Measurements from ENCODE around the gene KIAA0753.
A peak's percentile ranks its signal among the peaks of the same experiment; 100 is the strongest.
"Not testable (repeated sequence)": the region's sequence is repeated elsewhere in the genome, so short reads cannot be mapped to it uniquely, and the experiment has no call there.

KIAA0753 gene

GRCh38 chr17:6668219-6668618 is 27.7 kb upstream of the KIAA0753 start:
- DNase-seq, result no peak

GRCh38 chr17:6667516-6667915 is 27.0 kb upstream of the KIAA0753 start:
- no peak for DNase-seq

- no peak for DNase-seq
These were observed 26.0 kb upstream of the KIAA0753 start for GRCh38 chr17:6666557-6666956.

GRCh38 chr17:6666077-6666521 is 25.6 kb upstream of the KIAA0753 start:
- DNase-seq, result peak; percentile 41

- DNase-seq, result not testable (repeated sequence)
These were observed 22.7 kb upstream of the KIAA0753 start for GRCh38 chr17:6663200-6663599.

- DNase-seq, result no peak
These were observed 20.9 kb upstream of the KIAA0753 start for GRCh38 chr17:6661464-6661848.

GRCh38 chr17:6660805-6661463 is 20.4 kb upstream of the KIAA0753 start:
- DNase-seq, result no peak

GRCh38 chr17:6660101-6660500 is 19.6 kb upstream of the KIAA0753 start:
- DNase-seq, result no peak

- DNase-seq, result not testable (repeated sequence)
These were observed 17.9 kb upstream of the KIAA0753 start for GRCh38 chr17:6658411-6658810.

DNA sequence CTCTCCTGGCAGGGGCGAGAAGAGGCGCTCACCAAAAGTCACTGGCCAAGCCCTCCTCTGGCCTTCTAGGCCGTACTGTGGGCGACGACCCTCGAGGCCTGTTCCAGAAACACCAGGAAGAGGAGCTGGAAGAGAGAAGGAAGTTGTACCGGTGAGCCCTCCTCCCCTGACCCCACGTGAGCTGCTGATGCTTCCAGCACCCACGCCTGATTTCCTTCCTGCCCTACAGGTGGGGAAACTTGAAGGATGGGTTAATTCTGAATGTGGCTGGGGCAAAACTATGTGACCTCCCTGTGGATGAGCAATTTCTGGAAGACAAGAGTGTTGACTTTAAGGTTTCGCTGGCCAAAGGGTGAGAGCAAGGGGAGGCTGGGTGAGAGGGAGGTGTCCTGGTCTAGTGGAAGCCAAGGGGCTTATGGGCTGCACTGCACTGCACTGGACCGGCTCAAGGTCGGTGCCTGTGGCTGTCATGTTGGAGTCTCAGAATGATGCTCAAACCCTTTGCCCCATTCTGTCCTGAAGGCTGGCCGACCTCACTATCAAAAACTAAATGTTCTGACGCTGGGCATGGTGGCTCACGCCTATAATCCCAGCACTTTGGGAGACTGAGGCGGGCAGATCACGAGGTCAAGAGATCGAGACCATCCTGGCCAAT is 17.2 kb upstream of the KIAA0753 start:
- no peak for DNase-seq

- DNase-seq, result not testable (repeated sequence)
These were observed 16.5 kb upstream of the KIAA0753 start for GRCh38 chr17:6656797-6657632.

DNA sequence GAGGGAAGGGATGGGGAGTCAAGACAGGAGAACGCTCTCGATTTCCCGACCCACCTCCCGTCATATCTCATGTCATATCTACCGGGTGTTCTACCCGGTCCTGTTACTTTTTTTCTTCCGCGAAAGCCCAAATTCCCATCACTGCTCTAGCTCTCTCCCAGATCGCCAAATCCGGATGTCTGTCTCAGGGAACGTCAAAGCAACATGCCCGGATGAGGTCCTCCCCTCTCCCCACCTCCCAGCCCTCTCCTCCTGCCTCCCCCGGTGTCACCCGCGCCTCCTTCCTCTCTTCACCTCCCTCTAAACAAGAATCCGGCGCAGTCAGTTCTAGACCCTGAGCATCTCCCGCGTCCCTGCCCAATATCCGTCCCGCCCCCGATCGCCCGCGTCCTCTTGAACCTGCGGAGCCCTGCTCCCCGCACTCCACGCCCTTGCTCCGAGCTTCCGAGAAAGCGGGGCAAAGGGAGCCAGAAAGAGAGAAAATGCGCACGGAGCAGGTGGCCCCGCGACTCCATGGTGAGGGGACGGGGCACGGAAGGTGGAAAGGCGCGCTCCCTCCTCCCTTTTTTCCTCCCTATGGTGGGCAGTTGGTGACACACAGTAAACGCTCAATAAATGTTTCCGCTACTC is 15.3 kb upstream of the KIAA0753 start:
- DNase-seq, result not testable (repeated sequence)

DNA sequence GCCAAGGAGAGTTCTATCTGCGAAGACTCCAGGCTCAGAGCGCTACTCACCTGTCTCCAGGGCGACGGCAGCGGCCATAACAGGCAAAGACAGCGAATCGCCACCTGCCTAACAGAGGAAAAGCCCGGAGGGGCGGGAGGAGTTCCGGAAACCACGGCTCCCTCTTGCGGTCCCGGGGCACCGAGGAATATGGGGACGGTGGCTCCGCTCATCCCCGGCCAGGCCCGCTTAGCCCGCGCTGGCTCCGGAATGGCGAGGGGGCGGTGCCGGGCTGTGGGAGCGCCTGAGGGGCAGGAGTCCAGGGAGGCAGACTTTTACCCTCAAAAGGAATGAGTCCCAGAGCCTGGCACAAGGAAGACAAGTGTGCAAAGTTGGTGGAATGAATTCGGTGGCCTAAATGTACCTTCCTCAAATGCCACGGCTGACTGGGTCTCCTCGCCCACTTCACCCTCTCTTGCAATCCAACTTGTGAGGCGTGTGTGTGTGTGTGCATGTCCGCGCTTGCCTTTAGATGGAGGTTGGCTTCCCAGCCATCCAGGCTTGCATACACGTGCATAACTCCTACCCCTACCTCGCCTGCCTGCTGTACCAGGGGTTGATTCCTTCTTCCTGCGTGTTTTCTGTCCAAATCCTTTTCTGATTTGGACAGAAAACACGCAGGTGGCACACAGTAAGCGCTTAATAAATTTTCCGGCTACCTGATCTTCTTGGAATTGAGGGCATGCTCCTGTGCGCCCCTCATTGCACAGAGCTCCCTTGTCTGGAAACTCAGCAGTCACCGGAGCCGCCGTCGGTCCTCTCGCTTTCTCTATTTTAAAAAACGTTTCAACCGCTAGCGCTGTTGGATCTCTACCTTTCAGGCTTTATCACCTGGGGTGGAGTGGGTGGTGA is 14.6 kb upstream of the KIAA0753 start:
- no peak for DNase-seq

DNA sequence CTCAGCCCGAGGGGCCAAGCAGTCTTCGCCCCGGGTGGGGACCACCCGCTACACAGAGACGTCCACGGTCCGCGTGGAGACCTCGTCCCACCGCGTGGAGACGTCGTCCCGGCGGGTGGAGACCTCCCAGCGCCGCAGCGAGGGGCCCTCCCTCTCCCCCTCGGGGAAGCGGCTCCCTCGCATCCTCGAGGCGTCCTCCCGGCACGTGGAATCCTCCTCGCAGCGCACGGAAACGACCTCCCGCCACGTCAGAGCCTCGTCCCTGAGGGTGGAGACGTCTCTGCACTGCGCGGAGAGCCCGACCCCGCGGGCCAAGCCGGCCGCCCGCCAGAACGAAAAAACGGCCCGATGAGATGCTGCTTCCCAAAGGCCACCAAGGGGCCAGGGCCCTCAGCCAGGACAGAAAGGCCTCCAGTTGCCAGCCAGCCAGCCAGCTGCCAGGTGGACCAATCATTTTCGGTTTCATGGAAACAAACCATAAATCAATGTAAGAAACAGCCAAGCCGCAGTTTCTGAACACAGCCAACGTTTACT is 11.5 kb upstream of the KIAA0753 start:
- DNase-seq, result peak; percentile 35

DNA sequence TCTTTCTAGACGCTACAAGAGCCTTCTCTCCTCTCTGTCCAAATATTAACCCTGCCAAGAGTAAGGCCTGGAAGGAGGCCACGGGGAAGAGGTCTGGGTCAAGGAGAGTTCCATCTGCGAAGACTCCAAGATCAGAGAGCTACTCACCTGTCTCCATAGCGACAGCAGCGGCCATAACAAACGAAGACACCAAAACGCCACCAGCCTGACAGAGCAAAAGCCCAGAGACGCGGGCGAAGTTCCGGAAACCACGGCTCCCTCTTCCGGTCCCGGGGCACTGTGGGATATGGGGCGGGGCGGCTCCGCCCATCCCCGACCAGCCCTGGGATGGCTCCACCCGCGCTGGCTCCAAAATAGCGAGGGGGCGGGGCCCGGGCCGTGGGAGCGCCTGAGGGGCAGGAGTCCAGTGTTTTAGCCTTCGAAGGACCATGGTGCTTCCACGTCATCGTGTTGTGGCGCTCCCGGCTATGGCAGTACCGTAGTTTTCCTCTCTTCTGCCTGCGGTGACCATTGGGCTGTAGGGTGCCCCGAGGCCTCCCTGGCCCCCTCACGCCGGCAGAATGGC is 10.9 kb upstream of the KIAA0753 start, which contains the start of the genes C17orf100 and MED31:
Gene C17orf100, plus strand, starts transcription at position 409 of the 565 bp plus-strand sequence. Its CDS starts 152 bp downstream, at position 561.
Gene MED31, minus strand, starts transcription at position 252 of the 565 bp plus-strand sequence. Its CDS starts 77 bp downstream, at position 175.
- peak; percentile 86 for DNase-seq

GRCh38 chr17:6648181-6648580 is 7.7 kb upstream of the KIAA0753 start:
- DNase-seq, result no peak

- DNase-seq, result no peak
These were observed 3.1 kb upstream of the KIAA0753 start for GRCh38 chr17:6643451-6644125.

- no peak for DNase-seq
These were observed 2.1 kb upstream of the KIAA0753 start for GRCh38 chr17:6642592-6642991.

DNA sequence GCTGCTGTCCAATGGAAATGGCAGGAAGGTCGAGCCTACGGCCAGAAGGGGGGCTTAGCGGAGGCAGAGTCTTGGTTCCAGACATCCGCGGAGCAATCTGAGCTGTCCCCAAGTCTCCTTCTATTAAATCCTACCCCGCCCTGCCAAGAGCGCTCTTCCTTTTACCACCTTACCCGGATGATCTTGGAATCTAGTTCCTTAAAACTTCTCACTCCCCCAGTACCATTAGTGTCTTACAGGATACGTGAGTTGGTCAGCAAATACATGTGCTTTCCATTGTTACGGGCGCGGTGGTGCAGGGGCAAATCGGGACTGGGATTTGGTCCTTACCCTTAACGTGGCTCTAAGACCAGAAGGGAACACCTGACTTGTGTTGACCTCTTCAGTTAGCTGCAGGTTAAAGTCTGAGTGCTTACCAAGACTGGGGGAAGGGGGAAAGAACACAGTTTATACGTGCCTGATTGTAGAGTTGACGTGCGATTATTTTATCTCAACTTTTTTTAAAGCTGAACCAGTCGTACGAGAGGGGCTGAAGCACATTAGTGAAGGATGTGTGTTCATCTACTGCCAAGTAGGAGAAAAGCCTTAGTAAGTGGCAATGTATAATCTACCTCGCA is 844 bp upstream of the KIAA0753 start:
- DNase-seq, result peak; percentile 33
